ENCODE data around the gene CCNI.

The CCNI gene

GRCh38 chr4:77050962-77051361 lies 24.8 kb downstream of the CCNI start:
- H3K4me3 ChIP-seq (ENCODE audit: low read length) = no peak overlapping the region
- TF ChIP-seq, protein P1, sequence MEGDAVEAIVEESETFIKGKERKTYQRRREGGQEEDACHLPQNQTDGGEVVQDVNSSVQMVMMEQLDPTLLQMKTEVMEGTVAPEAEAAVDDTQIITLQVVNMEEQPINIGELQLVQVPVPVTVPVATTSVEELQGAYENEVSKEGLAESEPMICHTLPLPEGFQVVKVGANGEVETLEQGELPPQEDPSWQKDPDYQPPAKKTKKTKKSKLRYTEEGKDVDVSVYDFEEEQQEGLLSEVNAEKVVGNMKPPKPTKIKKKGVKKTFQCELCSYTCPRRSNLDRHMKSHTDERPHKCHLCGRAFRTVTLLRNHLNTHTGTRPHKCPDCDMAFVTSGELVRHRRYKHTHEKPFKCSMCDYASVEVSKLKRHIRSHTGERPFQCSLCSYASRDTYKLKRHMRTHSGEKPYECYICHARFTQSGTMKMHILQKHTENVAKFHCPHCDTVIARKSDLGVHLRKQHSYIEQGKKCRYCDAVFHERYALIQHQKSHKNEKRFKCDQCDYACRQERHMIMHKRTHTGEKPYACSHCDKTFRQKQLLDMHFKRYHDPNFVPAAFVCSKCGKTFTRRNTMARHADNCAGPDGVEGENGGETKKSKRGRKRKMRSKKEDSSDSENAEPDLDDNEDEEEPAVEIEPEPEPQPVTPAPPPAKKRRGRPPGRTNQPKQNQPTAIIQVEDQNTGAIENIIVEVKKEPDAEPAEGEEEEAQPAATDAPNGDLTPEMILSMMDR (conservative IDR thresholded peaks at IDR 0.05; ENCODE audit: low read depth, low read length) = no peak
- DNase-seq (ENCODE audit: low read depth) = no peak

GRCh38 chr4:77047037-77047436 lies 28.8 kb downstream of the CCNI start:
- TF ChIP-seq, protein P1 (conservative IDR thresholded peaks at IDR 0.05; ENCODE audit: low read depth, low read length) = peak; percentile 41
- DNase-seq (ENCODE audit: low read depth) = no peak
- no peak overlapping the region for H3K4me3 ChIP-seq (ENCODE audit: low read length)

DNA sequence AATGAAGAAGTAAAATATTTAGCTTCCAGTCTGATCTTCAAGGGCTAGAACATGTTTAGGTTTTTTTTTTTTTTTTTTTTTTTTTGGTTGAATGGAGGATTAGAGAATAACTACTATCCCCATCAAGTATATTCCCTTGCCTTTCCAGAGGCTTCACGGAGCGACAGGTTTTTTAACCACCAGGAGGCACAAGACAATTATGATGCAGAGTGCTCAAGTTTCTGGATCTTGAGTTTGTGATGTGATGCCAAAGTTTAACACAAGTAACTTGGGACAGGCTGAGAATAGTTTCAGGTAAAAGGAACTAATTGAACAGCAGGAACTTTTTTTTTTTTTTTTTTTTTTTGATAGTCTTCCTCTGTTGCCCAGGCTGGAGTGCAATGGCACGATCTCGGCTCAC lies 30.3 kb downstream of the CCNI start:
- no peak overlapping the region for H3K4me3 ChIP-seq (ENCODE audit: low read length)
- no peak for DNase-seq (ENCODE audit: low read depth)
- TF ChIP-seq, protein P1 (conservative IDR thresholded peaks at IDR 0.05; ENCODE audit: low read depth, low read length) = peak; percentile 24

DNA sequence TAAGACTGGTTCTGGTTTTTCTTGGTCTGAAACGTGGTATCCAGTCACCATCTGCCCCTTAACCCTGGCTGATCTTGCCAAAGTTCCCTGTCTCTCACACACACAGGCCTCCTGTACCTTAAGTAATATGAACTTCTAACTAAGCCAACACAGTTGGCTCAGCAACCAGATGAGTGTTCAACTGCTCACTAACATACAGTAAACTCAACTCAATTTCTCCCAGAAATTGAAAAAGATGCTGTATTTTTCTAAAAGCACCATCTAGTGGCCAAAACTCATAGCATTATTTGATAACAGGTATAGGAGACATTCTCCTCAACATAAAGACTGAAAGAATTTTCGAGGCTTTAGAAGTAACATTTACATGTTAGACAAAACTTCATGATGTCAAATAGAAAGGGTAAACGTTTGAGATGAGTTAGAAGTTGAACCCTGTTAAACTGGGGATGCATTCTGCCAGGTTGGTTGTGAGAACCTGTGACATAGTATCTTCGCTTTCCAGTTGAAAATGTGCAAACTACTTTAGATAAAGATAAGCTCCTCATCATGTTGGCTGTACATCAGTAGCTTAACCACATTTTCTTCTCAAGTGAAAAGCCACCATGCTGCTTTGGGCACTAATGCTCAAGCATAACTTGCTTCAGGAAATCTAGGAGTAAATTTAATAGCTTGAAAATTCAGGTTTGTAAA lies 31.2 kb downstream of the CCNI start:
- TF ChIP-seq, protein P1 (conservative IDR thresholded peaks at IDR 0.05; ENCODE audit: low read depth, low read length) = peak; percentile 64
- DNase-seq (ENCODE audit: low read depth) = peak; percentile 26

DNA sequence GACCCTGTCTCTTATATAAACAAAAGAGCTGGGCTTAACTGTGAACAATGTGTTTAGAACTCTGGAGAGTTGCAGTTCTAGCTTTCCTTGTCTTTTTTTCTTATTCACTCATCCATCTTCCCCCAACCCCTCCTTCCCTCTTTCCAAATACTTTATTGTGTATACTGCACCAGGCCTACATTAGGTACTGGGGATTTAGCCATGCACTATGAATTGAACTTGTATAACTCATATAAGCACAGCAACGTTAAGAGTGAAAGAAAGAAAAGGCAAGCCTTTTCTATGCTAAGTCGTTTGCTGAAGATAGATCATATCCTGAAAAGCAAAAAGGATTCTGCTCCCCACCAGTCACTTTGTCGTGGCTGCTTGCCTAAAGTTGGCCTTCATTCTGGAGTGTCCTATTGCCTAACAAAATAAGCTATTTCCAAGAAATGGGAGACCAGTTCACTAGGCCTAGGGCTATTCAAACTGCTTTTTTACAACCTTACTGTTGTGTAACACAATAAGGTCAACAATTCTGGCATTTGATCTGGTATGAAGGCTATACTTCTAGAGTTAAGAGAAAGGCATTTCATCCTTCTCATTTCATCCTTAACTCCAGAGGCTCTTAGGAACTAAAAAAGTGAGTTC lies 32.2 kb downstream of the CCNI start:
- H3K4me3 ChIP-seq (ENCODE audit: low read length) = no peak overlapping the region
- no peak for DNase-seq (ENCODE audit: low read depth)
- TF ChIP-seq, protein P1 (conservative IDR thresholded peaks at IDR 0.05; ENCODE audit: low read depth, low read length) = no peak

More for the DNA sequence above, 31.2 kb downstream of the CCNI start:
- H3K4me3 ChIP-seq (ENCODE audit: low read length) = no peak overlapping the region

DNA sequence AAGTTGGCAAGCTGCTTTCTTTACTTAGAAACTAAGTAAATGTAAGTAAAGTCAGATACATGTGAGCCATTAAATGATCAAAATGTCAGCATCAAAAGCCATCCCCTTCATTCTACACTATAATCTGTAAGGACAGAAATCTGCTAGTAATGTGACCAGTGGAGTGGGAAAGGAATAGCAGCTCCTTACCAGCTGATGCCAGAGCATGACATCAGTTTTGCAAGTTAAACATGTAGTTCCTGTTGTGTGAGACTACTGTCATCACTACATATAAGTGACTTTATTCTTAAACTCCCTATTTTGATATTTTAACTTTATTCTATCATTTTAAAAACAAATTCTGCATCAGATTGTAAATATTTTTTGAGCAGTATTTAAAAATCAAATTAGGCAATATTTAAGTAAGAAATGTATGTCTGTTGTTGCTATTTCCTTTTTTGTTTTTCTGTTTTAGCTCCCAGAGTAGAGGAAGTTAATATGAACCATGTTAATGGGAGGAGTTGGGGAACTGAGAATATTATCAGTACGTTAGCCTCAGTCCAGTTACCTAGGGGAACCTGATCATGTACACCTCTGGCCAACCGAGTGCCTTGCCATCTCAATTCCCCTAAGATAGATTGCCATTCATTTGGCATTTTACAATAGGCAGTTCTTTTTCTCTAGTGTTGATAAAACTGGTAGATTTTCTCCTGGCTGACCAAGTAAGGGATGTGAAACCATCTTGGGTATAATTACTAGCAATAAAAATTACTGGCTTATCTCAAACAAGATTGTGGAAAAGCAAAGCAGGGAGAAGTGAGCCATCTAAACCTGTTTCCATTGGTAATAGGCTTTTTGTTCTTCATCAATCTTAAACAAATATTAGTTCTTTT lies 34.7 kb downstream of the CCNI start:
- TF ChIP-seq, protein P1 (conservative IDR thresholded peaks at IDR 0.05; ENCODE audit: low read depth, low read length) = no peak
- no peak overlapping the region for H3K4me3 ChIP-seq (ENCODE audit: low read length)
- no peak for DNase-seq (ENCODE audit: low read depth)
